HG03469 (cell line): ENCODE data around the gene KRT33A.

ENCODE experiments used
- ATAC-seq: cut with Tn5 transposase; IDR thresholded peaks from one replicate; pipeline ENCODE4 v1.9.1; 2021; ENCODE audit warnings: mild to moderate bottlenecking, moderate library complexity, moderate number of reproducible peaks; ENCODE audit not compliant: unreplicated experiment

KRT33A gene

DNA sequence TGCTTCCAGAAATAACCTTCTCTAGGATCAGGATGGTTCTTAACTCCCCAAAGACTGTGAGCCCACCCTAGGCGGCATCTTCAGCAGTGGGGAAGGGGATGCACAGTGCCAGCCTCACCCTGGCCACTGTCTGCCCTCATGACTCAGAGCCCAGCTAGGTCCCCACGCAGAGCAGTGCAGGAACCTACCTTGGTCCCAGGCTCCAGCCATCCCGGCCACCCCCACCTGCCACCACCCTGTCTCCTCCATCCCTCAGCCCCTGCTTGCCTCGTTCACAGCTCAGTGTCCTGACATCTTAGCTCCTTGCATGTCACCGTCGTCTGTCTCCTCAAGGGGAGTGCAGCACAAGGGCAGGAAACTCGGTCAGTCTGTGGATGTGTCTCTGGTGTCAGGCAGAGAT is 19.0 kb downstream of the KRT33A start:
- ATAC-seq, result no peak

GRCh38 chr17:41329279-41329948 is 21.2 kb downstream of the KRT33A start:
- no peak for ATAC-seq

DNA sequence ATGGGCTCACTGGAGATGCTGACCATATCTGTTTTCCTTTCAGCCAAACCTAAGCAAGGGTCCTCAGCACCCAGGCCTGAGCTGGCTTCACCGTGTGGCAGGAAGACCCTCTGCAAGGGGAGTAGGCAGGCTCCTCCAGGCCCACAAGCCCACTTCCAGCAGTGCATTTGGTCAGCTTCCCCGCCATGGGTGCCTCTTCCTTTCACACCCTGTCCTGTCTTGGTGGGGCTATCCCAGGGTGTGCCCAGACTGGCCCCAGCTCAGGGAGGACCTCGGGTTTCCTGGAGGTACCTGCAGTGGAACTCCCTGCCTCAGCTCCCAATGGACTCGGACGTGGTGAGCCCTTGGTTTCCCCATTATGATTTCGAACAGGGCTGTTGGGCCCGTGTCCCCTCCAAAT is 22.4 kb downstream of the KRT33A start:
- no peak for ATAC-seq

GRCh38 chr17:41327411-41328120 is 23.1 kb downstream of the KRT33A start:
- no peak for ATAC-seq

GRCh38 chr17:41326173-41327145 is 24.2 kb downstream of the KRT33A start:
- ATAC-seq, result no peak

DNA sequence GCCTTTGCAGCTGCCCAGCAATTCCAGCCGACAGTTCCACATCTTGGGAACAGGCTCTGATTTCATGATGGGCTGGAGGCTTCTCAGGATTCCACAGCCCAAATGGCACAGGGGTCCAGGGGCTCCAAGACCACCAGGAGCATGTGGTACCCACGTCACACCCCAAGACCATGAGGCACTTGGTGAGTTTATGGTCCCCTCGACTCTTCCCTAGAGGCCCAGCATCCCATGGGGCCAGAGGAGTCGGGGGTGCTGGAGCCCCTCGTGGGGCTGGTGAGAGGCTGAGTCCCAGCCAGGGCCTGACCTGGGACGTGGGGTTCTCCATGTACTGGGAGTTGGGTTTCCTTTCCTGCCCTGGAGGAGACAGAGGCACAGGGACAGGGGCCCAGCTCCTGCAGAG is 25.0 kb downstream of the KRT33A start:
- no peak for ATAC-seq

DNA sequence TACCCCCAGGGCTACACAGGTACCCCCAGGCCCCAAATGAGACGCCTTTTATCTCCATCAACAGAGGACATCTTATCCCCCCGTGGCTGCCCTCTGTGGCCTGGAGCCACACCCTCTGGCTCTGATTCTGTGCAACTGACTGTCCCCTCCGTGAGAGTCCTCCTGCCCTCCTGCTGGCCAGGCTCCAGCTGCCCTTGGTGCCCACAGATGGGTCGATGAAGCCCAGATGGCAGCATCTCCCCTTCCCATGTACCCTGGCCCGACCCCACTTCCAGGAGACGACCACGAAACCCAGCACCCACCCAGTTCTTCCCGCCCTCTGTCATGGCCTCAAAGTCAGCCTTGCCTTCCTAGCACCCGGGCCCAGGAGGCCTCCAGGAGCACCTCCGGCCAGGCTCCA is 25.5 kb downstream of the KRT33A start:
- ATAC-seq, result no peak

- ATAC-seq, result no peak
Measured at GRCh38 chr17:41324180-41325075, 26.2 kb downstream of the KRT33A start.

DNA sequence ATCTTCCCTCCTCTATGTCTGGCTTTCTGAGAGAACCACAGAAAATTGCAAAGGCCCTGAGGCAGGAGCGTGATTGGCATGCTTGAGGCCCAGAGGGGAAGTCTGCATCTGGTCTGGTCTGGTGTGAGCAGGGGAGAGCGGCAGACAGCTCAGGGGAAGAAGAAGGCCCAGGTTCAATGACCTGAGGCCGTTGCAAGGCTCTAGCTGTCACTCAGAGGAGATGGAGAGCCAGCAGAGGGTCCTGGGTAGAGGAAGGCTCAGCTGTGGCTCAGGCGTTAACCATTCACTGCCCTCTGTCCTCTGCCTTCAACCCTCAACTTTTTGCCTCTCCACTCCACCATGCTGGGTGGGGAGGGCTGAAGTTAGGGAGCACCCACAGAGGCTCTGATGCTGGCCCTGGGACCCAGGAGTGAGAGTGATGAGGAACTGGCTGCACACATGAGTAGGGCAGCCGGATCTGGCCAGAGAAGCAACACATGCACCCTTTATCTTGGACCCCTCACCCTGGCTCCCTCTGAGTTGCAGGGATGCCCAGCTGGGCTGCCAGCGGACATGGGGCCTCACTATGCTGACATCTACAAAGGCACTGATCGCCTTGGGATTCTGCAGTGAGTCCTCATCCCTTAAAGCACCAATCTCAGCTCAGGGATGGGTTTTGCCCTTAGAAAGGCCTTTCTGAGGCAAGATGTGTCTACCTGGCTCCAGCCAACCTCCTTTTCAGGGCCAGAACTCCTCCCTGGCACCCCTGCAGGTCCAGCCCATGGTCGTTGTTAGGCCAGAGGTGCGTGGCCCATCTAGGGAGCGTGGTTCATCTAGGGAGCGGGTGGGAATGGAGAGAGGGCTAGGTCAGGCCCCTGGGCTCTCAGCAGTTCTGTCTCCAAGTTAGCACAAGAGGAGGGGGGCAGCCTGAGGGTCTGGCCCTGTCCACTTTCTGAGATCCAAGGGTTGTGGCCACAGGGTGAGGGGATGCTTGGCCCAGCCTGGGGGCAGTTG is 27.4 kb downstream of the KRT33A start:
- no peak for ATAC-seq

GRCh38 chr17:41322094-41322902 is 28.3 kb downstream of the KRT33A start:
- ATAC-seq, result no peak

DNA sequence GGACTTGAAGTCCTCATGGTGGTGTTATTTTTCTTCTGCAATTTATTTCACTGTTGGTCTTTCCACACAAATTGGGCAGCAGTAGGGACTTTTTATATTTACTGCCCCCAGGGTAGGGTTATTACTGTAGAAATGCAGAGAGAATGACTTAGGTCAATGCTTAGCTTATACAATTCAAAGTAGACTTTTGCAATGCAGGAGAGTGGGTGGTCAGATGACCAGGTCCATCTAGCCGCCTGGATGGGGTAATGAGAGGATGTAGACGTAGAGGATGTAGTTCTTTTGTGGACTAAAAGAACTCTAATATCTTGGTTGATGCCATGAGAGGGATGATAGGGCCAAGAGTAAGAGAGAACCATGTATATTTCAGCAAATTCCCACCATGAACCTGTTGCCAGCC is 32.4 kb downstream of the KRT33A start:
- no peak for ATAC-seq

- ATAC-seq, result no peak
Measured at GRCh38 chr17:41315814-41316445, 34.7 kb downstream of the KRT33A start.

GRCh38 chr17:41315204-41315794 is 35.3 kb downstream of the KRT33A start, which contains the start of gene KRTAP17-1:
Gene KRTAP17-1, minus strand, starts transcription at chr17:41315710. Its CDS starts 60 bp downstream, at chr17:41315650.
- no peak for ATAC-seq

GRCh38 chr17:41311111-41311510 is 39.5 kb downstream of the KRT33A start:
- no peak for ATAC-seq

GRCh38 chr17:41308918-41309359 is 41.7 kb downstream of the KRT33A start, which contains the start of gene KRTAP16-1:
Gene KRTAP16-1, minus strand, starts transcription at chr17:41309309. Its CDS starts 56 bp downstream, at chr17:41309253.
- no peak for ATAC-seq

GRCh38 chr17:41308251-41308917 is 42.2 kb downstream of the KRT33A start:
- ATAC-seq, result no peak

DNA sequence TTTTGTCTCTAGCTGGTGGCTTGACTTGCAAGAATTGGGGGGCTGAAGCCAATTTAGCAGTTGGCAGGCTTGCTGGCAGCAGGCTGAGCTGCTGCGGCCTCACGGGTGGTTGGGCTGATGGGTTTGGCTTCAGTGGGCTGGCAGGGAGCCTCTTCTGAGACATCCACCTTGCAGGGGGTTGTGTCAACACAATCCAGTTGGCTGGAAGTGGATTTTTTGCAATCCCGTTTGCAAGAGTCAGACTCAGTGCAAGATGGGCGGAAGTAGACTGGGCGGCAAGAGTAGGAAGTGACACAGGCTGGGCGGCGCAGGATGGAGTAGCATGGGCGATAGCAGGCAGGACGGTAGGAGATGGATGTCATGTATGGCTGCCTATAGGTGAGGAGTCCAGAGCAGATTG is 43.0 kb downstream of the KRT33A start:
- ATAC-seq, result no peak
